GM18907 (cell line): ENCODE results near the gene KDM5D.

Experiments
- ATAC-seq: cut with Tn5 transposase; IDR thresholded peaks from one replicate; pipeline ENCODE4 v1.9.1; 2021; ENCODE audit warnings: mild to moderate bottlenecking, moderate library complexity; ENCODE audit not compliant: unreplicated experiment

KDM5D gene

DNA sequence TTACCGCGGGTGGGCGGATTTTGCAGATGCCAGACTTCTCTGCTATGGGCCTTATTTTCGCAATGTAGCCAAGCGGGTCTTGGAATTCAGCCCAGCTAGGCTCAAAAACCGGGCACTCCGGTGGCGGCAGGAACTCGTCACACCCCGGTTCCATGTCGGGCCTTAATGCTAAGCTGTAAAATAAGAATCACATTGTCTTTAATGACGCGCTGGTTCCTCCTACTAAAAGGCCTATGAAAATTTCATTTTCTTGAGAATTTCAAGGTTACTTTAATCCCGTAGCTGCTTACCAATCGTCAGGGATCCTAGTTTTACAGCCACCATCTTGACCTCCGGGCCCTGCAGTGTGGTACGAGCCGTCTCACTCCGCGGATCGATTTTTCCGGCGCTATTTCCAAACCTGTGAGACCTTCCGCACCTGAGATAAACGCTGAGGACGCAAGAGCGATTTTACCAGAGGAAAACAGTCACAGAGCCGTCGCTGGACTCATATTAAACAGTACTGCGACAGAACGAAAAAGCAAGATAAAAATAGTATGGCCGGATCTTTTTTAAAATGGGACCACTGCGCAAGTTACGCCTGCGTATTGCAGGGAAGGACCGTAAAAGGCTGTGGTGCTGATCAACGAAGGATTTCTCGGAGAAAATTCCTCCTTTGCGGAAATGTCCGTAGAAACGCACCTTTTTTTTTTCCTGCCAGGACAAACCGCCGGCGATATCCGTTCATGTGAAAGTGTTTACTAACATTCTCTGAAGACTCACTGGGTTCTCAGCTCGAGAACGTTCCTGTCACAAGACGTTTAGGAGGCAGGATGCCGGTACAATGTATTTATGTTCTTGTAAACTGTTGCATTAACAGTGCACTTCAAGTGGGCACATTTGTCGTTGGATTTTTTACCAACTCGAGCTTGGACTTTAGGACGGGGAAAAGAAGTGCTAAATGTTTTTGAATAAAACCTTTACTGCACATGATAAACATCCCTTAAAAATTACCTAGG, at the start of gene KDM5D:
KDM5D (minus strand) TSS at position 346 of the 998 bp plus-strand sequence; CDS start at position 154, 192 bp downstream.
- no peak for ATAC-seq

DNA sequence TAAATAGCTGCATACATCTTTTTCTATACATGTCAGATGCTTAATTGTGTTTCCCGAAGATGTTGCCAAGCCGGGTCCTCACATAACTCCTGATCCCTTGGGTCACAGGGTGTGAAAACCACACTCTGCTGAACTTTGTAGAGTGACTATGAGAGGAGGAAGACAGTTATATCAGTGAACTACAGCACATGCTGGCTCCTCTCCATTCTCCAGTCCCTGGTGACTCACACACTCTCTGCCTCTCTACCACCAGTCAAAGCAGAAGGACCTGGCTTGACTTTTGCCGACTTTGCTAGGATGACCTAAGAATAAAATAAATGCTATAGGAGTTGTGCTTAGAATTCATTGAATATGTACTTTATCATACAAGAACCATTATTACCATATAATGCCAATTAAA, 23.8 kb upstream of the KDM5D start:
- ATAC-seq = no peak

DNA sequence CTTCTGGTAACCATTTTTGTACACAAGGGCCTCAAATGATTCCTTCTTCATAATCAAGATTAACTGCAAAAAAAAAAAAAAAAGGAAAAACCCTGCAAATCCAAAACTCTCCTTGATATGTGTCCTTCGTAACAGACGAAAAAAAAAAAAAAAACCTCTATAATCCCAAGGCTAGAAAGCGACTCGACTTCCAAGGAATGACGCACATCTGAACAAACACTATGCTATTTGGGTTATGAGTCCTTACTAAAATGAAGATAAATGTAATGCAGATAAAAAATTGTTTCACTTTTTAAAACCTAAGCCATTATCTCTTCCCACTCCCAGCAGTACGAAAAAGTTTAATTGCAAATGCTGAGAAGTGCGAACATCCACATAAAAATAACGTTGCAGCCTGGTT, 1.2 kb downstream of the KDM5D start:
- ATAC-seq = no peak

GRCh38 chrY:19742153-19742552, 2.4 kb downstream of the KDM5D start:
- no peak for ATAC-seq

GRCh38 chrY:19734425-19734824, 10.1 kb downstream of the KDM5D start:
- no peak for ATAC-seq

DNA sequence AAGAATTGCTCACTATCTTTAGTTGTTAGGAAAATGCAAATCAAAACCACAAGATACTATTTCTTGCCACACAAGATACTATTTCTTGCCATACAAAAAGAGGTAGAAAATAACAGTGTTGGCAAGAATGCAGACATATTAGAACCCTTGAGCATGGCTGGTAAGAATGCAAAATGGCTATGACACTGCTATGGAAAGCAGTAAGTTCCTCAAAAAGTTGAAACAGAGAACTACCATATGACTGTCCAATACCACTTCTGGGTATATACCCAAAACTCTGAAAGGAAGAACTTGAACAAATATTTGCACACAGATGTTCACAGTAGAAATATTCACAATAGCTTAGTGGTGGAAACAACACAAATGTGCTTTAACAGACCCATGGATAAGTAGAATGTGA, 26.6 kb downstream of the KDM5D start:
- ATAC-seq = no peak

DNA sequence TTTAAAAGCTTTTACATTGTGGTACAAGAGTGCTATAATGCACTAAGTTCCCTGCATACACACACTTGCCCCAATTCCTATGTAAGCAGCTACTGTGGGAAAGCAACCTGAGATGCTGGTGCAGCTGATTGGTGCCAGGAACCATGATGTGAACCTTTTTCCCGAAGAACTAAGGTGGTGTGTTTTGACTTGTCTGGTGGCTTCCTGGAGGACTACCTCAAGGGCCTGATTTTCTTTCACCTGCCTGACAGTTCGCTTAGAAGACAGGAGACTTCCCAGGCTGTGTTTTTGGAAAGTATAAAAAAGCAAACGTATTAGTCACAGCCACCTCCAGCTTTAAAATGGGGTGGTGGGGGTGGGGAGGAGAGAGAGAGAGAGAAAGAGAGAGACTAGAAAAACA, 27.4 kb downstream of the KDM5D start:
- ATAC-seq = no peak

GRCh38 chrY:19715226-19715625, 29.3 kb downstream of the KDM5D start:
- no peak for ATAC-seq

- no peak for ATAC-seq
Measured at GRCh38 chrY:19713430-19713829, 31.1 kb downstream of the KDM5D start.

DNA sequence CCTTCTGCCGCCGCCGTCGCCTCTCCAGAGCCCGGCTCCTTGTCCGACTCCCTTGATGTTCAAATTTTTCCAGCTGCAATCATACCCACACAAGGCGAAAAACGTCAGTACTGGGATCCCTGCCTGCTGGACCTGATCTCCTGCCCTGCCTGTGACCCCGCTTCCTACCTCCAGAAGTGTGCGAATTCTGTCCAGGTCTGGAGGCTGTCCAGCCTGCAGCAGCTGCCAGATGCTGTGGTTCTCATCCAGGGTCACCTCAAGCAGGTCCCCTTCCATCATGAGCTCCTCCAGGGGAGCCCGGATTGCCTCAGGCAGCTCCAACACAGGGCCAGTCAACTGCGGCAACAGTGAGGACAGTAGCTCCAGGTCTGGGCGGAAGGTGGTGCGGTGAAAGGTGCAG, 38.3 kb downstream of the KDM5D start:
- ATAC-seq = no peak

DNA sequence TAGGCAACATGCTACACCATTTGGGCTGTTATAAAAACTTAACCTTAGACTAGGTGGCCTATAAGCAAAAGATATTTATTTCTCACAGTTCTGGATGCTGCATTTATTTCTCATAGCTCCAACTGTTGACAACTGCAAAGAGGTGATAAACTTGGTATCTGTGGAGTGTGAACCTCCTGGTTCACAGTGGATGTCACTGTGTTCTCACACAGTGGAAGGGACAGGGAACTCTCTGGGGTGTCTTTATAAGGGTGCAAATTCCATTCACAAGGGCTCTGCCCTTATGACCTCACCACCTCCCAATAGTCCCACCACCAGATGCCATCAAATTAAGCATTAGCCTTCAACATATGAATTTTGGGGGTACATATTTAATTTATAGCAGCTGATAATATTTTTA, 46.0 kb downstream of the KDM5D start:
- ATAC-seq = no peak

DNA sequence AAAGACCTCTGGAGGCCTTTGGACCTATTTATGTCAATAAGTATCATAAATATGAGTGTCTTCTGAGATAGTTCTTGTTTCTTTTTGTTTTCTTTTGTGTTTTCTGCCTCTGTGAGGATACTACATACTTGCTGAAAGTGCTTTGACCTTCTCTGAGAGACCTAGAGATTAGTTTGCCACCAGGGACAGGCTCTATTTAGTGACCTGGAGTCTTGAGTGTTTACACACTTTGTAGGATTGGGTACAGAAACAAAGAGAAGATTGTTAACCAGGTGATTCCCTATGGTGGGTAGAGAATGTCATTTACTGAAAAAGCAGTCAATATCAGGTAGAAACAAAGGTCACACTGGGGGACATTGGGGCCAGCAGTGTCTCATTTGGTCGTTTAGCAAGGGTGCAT, 63.7 kb downstream of the KDM5D start:
- ATAC-seq = no peak
